PC-3 (cell line): Measurements from ENCODE around the gene PKIG. TPM values are rescaled to one million over a fixed set of nuclear protein-coding genes. Genes with fewer than 3 reads are reported as not detected.

ENCODE experiments used
- ATAC-seq: fragments of 200-7000 bp; cut with Tn5 transposase; 2 replicates; pipeline ENCODE4 v1.9.1; 2020; ENCODE audit warnings: mild to moderate bottlenecking, moderate library complexity
- BruUV-seq: library from RNA; stranded (reverse); fragments of 400-500 nt; replicated peaks from 2 replicates; lab custom pipeline; 2021; lab: Mats Ljungman, UMichigan
- CTCF ChIA-PET: fragments of 300-600 bp; sonication (Branson Sonifier 250); formaldehyde crosslinking; loops from one replicate; lab custom pipeline; 2022; ENCODE audit warnings: antibody characterized with exemption; lab: Charles Lee
- POLR2A ChIA-PET: fragments of 300-600 bp; sonication (Branson Sonifier 250); formaldehyde crosslinking; loops from one replicate; lab custom pipeline; 2022; ENCODE audit warnings: antibody characterized with exemption; ENCODE audit not compliant: unreplicated experiment; lab: Charles Lee
- DNase-seq: peaks from one replicate; pipeline ENCODE4 v3.0.0-alpha.2; 2015
- H2AFZ ChIP-seq: fragments of 300-600 bp; sonication (generic); 2 replicates; pipeline ENCODE4 v1.6.0; 2016; ENCODE audit warnings: antibody characterized with exemption, low read length
- H3F3A ChIP-seq: fragments of 300-600 bp; sonication (generic); one replicate; pipeline ENCODE4 v1.6.0; 2017; ENCODE audit warnings: antibody characterized with exemption, low read length, control low read depth, mild to moderate bottlenecking; ENCODE audit not compliant: unreplicated experiment
- H3K27ac ChIP-seq: fragments of 300-600 bp; sonication (generic); 2 replicates; pipeline ENCODE4 v1.5.1; 2016; ENCODE audit warnings: mild to moderate bottlenecking, low read length
- H3K27me3 ChIP-seq: fragments of 300-600 bp; sonication (generic); 2 replicates; pipeline ENCODE4 v1.6.1; 2016; ENCODE audit warnings: low read length, mixed read lengths
- H3K36me3 ChIP-seq: fragments of 300-600 bp; sonication (generic); 2 replicates; pipeline ENCODE4 v1.6.1; 2016; ENCODE audit warnings: low read depth, mixed run types, low read length, mixed read lengths
- H3K4me1 ChIP-seq: fragments of 300-600 bp; sonication (generic); 2 replicates; pipeline ENCODE4 v1.5.1; 2016; ENCODE audit warnings: low read length; ENCODE audit not compliant: insufficient read depth
- H3K4me2 ChIP-seq: fragments of 300-600 bp; sonication (generic); 2 replicates; pipeline ENCODE4 v1.6.0; 2016; ENCODE audit warnings: low read length
- H3K4me3 ChIP-seq: fragments of 300-600 bp; sonication (generic); 2 replicates; pipeline ENCODE4 v1.5.1; 2016; ENCODE audit warnings: mild to moderate bottlenecking, low read length, mixed read lengths
- H3K79me2 ChIP-seq: fragments of 300-600 bp; sonication (generic); 2 replicates; pipeline ENCODE4 v1.6.1; 2017; ENCODE audit warnings: low read length, mixed read lengths
- H3K9ac ChIP-seq: fragments of 300-600 bp; sonication (generic); 2 replicates; pipeline ENCODE4 v1.6.0; 2016; ENCODE audit warnings: mild to moderate bottlenecking, low read length
- H3K9me2 ChIP-seq: fragments of 300-600 bp; sonication (generic); replicated peaks from 2 replicates; pipeline ENCODE4 v1.6.1; 2016; ENCODE audit warnings: mixed run types, low read length, mixed read lengths
- H3K9me3 ChIP-seq: fragments of 300-600 bp; sonication (generic); 2 replicates; pipeline ENCODE4 v1.6.1; 2016; ENCODE audit warnings: low read length, mixed read lengths
- H4K20me1 ChIP-seq: fragments of 300-600 bp; sonication (generic); 2 replicates; pipeline ENCODE4 v1.6.1; 2016; ENCODE audit warnings: low read length, mixed read lengths
- CTCF ChIP-seq: fragments of 300-600 bp; sonication (generic); conservative IDR thresholded peaks from 2 replicates; pipeline ENCODE4 v1.5.1; 2017; ENCODE audit warnings: antibody characterized with exemption, low read depth, mild to moderate bottlenecking, low read length
- EZH2 ChIP-seq: fragments of 300-600 bp; sonication (generic); IDR thresholded peaks from one replicate; pipeline ENCODE4 v1.6.1; 2017; ENCODE audit warnings: antibody characterized with exemption, mild to moderate bottlenecking, low read length; ENCODE audit not compliant: unreplicated experiment
- EZH2phosphoT487 ChIP-seq: fragments of 300-600 bp; sonication (generic); IDR thresholded peaks from 2 replicates; pipeline ENCODE4 v1.6.1; 2018; ENCODE audit warnings: mild to moderate bottlenecking, antibody characterized with exemption, low read length, borderline replicate concordance
- intact Hi-C: fragments of 100-400 bp; cut with micrococcal nuclease; formaldehyde crosslinking; loops from 2 replicates; pipeline ENCODE4 v1.9.0; 2023
- total RNA-seq: library from RNA; depleted of rRNA; stranded (reverse); fragments of >200 nt; gene quantifications from 2 replicates; pipeline ENCODE4 v1.2.3, GENCODE V29; 2014

PKIG gene
- total RNA-seq, 1 experiment from 2014 or later = 47.5 TPM

- Histone ChIP-seq H3K4me1 (no peaks in the 10 kb centered on the region), H3K27me3 (no peaks in the 10 kb centered on the region), H3K79me2 (no peaks in the 10 kb centered on the region), H3K36me3 (no peaks in the 10 kb centered on the region), H3K9me3 (no peaks in the 10 kb centered on the region), H2AFZ (no peak overlapping the region), H3F3A (no peaks in the 10 kb centered on the region), H3K9ac (no peak overlapping the region), H4K20me1 (no peaks in the 10 kb centered on the region), H3K27ac (no peak overlapping the region), H3K9me2 (no peaks in the 10 kb centered on the region), H3K4me3 (no peak overlapping the region), H3K4me2 (no peak overlapping the region)
- no peak for DNase-seq
- CTCF ChIA-PET = no interaction called here
- no TSS peak for BruUV-seq
- ATAC-seq = no peak
- POLR2A ChIA-PET = interaction anchor here (0.6 kb wide), 1 partner anchor 93 kb away, joined by 3 read pairs; no protein-coding TSS in a partner anchor
- intact Hi-C loops = no loop called here
- TF ChIP-seq CTCF (no peak), EZH2phosphoT487 (no peak), EZH2 (no peak)
These were observed 40.4 kb upstream of the PKIG start for GRCh38 chr20:44541992-44542391.

GRCh38 chr20:44542890-44543289 lies 39.5 kb upstream of the PKIG start:
- ATAC-seq = no peak
- ChIA-PET CTCF (no interaction called here), POLR2A (interaction anchor here (0.6 kb wide), 1 partner anchor 92 kb away, joined by 3 read pairs; no protein-coding TSS in a partner anchor)
- no peaks in the 10 kb centered on the region for H3K9me3 ChIP-seq
- no peak overlapping the region for H3K9ac ChIP-seq
- H3F3A ChIP-seq = no peaks in the 10 kb centered on the region
- H3K27ac ChIP-seq = no peak overlapping the region
- H3K79me2 ChIP-seq = no peaks in the 10 kb centered on the region
- DNase-seq = no peak
- no peak overlapping the region for H2AFZ ChIP-seq
- intact Hi-C loops = no loop called here
- no peaks in the 10 kb centered on the region for H3K27me3 ChIP-seq
- no peaks in the 10 kb centered on the region for H3K4me1 ChIP-seq
- TF ChIP-seq CTCF (no peak), EZH2 (no peak)
- H3K4me2 ChIP-seq = no peak overlapping the region
- BruUV-seq = no TSS peak
- H3K9me2 ChIP-seq = no peaks in the 10 kb centered on the region
- no peaks in the 10 kb centered on the region for H4K20me1 ChIP-seq
- no peaks in the 10 kb centered on the region for H3K36me3 ChIP-seq
- no peak overlapping the region for H3K4me3 ChIP-seq

GRCh38 chr20:44543358-44543757 lies 39.0 kb upstream of the PKIG start:
- ATAC-seq (no peak), DNase-seq (no peak)
- Histone ChIP-seq H2AFZ (no peak overlapping the region), H3K9ac (no peak overlapping the region), H3K4me1 (peaks cover 4% of the 10 kb centered on the region; the same call in 1 of the 2 replicates), H3K9me2 (no peaks in the 10 kb centered on the region), H3K27me3 (no peaks in the 10 kb centered on the region), H3K79me2 (no peaks in the 10 kb centered on the region), H3K27ac (no peak overlapping the region), H3K9me3 (no peaks in the 10 kb centered on the region), H3K4me3 (no peak overlapping the region), H3K36me3 (no peaks in the 10 kb centered on the region), H4K20me1 (no peaks in the 10 kb centered on the region), H3K4me2 (no peak overlapping the region), H3F3A (no peaks in the 10 kb centered on the region)
- TF ChIP-seq EZH2phosphoT487 (no peak), EZH2 (no peak), CTCF (no peak)
- intact Hi-C loops = no loop called here
- ChIA-PET CTCF (no interaction called here), POLR2A (no interaction called here)
- BruUV-seq = no TSS peak
